ENCODE measurements around the gene ASXL3.

ASXL3 gene

DNA sequence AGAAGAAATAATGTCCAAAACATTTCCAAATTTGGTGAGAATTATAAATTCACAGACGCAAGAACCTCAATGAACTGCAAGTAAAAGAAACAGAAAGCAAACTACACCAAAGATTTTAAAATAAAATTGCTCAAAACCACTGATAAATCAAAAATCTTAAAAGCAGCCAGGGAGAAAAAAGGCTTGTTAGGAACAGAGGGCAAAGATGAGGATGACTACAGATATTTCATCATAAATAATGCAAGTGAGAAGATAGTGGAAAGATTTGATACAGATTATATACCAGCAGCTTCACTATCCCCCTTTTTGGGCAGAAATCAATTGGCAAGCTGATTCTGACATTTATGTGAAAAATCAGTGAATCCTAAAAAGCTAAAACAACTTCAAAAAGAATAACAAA lies 10.3 kb upstream of the ASXL3 start:
- no peaks in the 10 kb centered on the region for H3K36me3 ChIP-seq
- no peaks in the 10 kb centered on the region for H3K27me3 ChIP-seq
- intact Hi-C loops (cut with DNase I; ENCODE audit: low total_unique reads): no loop called here
- no peak for DNase-seq
- TF ChIP-seq, protein P1, sequence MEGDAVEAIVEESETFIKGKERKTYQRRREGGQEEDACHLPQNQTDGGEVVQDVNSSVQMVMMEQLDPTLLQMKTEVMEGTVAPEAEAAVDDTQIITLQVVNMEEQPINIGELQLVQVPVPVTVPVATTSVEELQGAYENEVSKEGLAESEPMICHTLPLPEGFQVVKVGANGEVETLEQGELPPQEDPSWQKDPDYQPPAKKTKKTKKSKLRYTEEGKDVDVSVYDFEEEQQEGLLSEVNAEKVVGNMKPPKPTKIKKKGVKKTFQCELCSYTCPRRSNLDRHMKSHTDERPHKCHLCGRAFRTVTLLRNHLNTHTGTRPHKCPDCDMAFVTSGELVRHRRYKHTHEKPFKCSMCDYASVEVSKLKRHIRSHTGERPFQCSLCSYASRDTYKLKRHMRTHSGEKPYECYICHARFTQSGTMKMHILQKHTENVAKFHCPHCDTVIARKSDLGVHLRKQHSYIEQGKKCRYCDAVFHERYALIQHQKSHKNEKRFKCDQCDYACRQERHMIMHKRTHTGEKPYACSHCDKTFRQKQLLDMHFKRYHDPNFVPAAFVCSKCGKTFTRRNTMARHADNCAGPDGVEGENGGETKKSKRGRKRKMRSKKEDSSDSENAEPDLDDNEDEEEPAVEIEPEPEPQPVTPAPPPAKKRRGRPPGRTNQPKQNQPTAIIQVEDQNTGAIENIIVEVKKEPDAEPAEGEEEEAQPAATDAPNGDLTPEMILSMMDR (IDR thresholded peaks at IDR 0.05): no peak
- no peaks in the 10 kb centered on the region for H3K9me3 ChIP-seq
- H3K4me1 ChIP-seq: peaks cover 0 to 11% (median 1%) of the 10 kb centered on the region in 4 donors
- H3K27ac ChIP-seq: no peak overlapping the region
- no peak overlapping the region for H3K4me3 ChIP-seq

DNA sequence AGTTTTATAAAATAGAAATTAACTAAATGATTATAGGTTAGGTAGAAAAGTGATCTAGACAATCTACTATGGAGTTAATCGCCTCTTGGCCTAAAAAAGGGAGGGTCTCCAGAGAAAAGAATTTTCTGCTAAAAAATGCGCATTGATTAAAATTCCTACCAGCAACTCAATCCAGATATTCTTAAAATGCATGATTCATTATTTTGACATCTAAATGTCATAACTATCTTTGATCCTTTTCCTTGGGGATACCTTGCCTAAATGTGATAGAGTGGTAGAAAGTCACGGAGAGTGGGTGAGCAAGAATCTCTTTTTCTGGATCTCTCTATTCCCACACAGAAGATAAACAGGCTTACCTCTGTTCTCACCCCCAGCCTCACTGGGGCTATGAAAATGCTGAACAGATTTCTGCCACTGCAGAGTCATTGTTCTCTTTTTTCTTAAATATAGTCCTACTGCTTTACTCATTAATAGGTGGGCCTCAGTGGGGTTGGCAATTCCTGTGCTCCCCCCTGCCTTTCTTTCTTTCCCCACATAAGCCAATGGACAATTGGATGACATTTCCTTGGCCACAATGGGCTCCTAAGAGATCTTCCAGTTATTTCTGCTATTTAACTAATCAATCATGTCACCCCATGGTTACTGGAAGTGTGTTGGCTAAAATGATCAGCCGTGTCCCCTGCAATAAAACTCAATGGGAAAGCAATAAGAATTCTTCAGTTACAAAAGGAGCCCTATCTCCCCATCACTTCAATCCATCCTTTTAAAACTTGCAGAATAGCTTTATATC lies 5.8 kb upstream of the ASXL3 start:
- TF ChIP-seq, protein P1 (IDR thresholded peaks at IDR 0.05): no peak
- Histone ChIP-seq H3K27me3 (no peaks in the 10 kb centered on the region), H3K27ac (peak overlapping the region in 1 of 2 donors; percentile 11), H3K9me3 (no peaks in the 10 kb centered on the region), H3K36me3 (no peaks in the 10 kb centered on the region), H3K4me1 (peaks cover 0 to 20% (median 0%) of the 10 kb centered on the region in 4 donors), H3K4me3 (no peak overlapping the region)
- intact Hi-C loops (cut with DNase I; ENCODE audit: low total_unique reads): no loop called here
- no peak for DNase-seq

DNA sequence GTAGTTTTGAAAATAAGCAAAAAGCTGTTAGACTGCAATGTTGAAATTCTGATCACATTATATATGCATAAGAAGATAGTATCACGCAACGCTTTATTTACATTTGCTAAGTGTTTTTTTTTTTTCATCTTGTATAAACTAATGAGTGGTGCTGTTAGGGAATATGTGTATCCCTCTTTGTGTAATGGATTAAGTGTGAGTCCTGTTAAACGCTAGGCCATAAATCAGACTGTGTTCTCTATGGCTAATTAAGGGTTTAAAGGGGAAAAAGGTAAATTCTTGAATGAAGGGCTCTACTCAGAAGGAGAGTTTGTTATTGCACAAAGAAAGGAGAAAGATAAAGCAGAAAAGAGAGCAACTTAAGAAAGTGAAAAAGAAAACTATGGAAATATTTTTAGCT lies 4.8 kb upstream of the ASXL3 start:
- intact Hi-C loops (cut with DNase I; ENCODE audit: low total_unique reads): no loop called here
- Histone ChIP-seq H3K4me1 (peaks cover 0 to 22% (median 0%) of the 10 kb centered on the region in 4 donors), H3K4me3 (no peak overlapping the region), H3K36me3 (no peaks in the 10 kb centered on the region), H3K27me3 (no peaks in the 10 kb centered on the region), H3K9me3 (no peaks in the 10 kb centered on the region), H3K27ac (peak overlapping the region in 1 of 2 donors; percentile 0)
- no peak for DNase-seq
- TF ChIP-seq, protein P1 (IDR thresholded peaks at IDR 0.05): no peak

DNA sequence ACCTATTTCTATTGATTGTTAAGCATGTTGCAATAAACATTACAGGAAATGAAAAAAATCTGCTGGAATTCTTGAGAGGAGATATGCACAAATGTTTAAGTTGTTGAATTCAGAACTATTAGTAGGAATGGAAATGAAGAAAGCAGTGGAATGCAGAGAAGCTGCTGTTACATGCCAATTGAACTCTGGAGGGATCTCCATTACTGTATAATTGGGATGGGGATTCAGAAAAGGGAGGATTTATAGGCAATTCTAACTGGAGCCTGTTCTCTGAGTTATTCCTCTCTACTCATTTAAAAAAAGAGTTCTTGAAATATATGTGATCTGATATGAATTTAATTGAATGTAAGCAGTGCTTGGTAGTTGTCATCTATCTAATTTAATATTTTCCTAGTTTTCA lies 2.6 kb upstream of the ASXL3 start:
- intact Hi-C loops (cut with DNase I; ENCODE audit: low total_unique reads): no loop called here
- no peak for DNase-seq
- peaks cover 0 to 29% (median 0%) of the 10 kb centered on the region in 4 donors for H3K4me1 ChIP-seq
- no peaks in the 10 kb centered on the region for H3K36me3 ChIP-seq
- H3K4me3 ChIP-seq: no peak overlapping the region
- H3K9me3 ChIP-seq: no peaks in the 10 kb centered on the region
- peak overlapping the region; percentile 10 to 95 for H3K27ac ChIP-seq
- no peaks in the 10 kb centered on the region for H3K27me3 ChIP-seq
- TF ChIP-seq, protein P1 (IDR thresholded peaks at IDR 0.05): no peak

DNA sequence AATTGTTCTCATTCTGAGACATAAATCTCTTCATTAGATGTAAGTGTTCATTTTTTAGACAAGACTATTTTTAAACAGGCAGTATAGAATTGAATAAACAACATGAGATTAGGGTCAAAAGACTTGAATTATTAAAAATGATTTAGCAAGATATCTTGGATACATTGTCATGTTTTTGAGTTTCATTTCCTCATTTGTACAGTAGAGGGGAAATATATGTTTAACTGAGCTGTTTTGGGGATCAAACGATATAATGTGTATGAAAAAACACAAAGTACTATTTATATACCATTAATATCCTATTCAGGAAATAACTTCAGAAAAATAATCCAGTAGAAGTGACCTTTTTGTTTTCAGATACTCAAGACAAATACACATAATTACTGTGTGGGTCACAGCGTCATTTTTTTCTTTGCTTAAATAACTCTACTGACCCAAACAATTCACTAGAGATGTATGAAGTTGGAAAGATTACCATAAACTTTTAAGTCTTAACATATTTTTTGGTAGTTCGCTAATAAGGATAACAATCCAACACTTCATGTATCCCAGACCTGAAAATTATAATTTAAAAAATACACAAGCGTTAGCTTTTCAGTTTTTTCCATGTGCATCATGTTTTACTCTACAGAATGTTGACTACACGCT lies 896 bp upstream of the ASXL3 start:
- TF ChIP-seq, protein P1 (IDR thresholded peaks at IDR 0.05): no peak
- no peaks in the 10 kb centered on the region for H3K36me3 ChIP-seq
- intact Hi-C loops (cut with DNase I; ENCODE audit: low total_unique reads): no loop called here
- H3K4me3 ChIP-seq: peak overlapping the region; percentile 76 to 82
- no peaks in the 10 kb centered on the region for H3K27me3 ChIP-seq
- H3K9me3 ChIP-seq: no peaks in the 10 kb centered on the region
- H3K4me1 ChIP-seq: peaks cover 0 to 29% (median 0%) of the 10 kb centered on the region in 4 donors
- DNase-seq: no peak
- H3K27ac ChIP-seq: peak overlapping the region; percentile 94 to 95
